NCI-H69 (cell line): ENCODE data around the gene GAPVD1.
A peak's percentile ranks its signal among the peaks of the same experiment; 100 is the strongest.

Source experiments
- DNase-seq: peaks from one replicate; lab custom pipeline; 2025; lab: John Stamatoyannopoulos, UW

Gene GAPVD1

GRCh38 chr9:125406810-125407087 is 145.1 kb downstream of the GAPVD1 start:
- DNase-seq, result no peak

DNA sequence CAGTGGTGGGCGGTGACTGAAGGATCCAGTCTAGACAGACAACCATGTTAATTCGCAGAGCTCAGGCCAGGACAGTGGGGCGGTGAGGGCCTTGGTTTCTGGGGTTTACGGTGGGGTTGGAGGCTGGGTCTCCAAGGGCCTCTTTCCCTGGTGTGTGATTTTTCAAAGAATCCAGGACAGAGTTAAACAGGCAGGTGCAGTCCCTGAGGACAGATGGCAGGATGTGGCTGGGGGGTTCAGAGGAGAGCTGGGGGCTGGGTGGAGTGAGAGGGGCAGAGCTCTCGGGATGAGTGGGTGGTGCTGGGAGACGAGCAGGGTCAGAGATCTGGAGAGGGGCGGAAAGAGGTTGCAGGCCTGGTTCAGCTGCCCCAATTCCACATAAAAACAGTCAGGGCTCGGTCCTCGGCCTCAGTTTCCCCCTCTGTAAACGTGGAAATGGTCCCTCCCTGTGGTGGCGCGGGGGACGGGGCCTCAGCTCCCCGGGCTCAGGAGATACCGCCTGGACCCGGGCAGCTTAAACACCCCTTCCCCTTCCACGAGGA is 145.9 kb downstream of the GAPVD1 start:
- DNase-seq, result peak; percentile 38

GRCh38 chr9:125407974-125408900 is 146.6 kb downstream of the GAPVD1 start:
- peak; percentile 90 for DNase-seq

GRCh38 chr9:125409217-125409636 is 147.6 kb downstream of the GAPVD1 start:
- peak; percentile 61 for DNase-seq

DNA sequence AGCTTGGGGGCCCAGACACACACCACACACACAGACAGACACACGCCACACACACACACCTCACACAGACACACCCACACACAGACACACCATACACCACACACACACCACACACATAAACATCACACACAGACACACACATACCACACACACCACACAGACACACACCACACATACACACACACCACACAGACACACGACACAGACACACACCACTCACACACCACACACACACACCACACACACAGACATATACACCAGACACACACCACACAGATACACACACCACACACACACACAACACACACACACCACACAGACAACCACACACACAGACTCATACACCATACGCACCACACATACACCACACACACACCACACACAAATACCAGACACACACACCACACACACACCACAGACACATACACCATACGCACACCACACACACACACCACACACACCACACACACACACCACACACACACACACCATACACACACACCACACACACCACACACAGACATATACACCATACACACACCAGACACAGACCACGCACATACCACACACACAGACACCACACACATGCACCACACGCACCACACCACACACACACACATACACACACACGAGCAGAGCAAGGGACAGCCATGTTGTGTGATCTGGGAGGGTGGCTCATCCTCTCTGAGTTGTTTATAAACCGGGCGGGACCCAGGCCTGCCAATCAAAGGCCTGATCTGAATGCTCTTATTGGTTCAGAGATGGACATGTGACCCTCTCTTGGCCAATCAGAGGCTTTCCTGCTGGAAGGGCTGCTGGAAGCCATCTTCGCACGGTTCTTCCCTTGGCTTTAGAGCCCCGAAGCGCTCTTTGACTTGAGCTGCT is 148.3 kb downstream of the GAPVD1 start:
- peak; percentile 95 for DNase-seq

- no peak for DNase-seq
These were observed 148.9 kb downstream of the GAPVD1 start for GRCh38 chr9:125410522-125410894.

DNA sequence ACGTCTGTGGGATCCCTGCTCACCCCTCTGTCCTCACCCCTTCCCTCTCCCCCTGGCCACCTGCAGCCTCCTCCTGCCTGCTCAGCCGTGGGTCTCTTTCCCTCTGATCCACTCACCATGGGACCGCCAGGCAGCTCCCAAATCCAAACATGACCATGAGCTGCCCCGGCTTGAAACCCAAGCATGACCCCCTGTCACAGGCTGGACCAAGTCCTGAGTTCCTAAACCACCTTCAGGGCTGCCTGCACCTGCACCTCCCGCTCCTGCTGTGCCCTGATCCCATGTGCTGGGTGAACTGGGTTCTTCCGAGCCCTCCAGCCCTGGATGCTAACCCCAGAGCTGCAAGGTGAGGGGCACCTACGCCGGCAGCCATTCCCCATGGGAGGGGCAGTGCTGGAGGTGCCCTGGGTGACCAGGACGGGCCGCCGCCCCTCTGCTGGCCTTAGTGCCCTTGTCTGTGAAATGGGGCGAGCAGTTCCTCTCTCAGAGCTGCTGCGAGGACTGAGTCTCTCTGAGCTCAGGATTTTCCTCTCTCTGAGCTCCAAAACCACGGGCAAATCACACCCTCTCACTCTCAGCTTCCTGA is 149.6 kb downstream of the GAPVD1 start:
- no peak for DNase-seq

- DNase-seq, result no peak
These were observed 150.5 kb downstream of the GAPVD1 start for GRCh38 chr9:125412166-125412565.

GRCh38 chr9:125413579-125413978 is 152.0 kb downstream of the GAPVD1 start:
- no peak for DNase-seq

DNA sequence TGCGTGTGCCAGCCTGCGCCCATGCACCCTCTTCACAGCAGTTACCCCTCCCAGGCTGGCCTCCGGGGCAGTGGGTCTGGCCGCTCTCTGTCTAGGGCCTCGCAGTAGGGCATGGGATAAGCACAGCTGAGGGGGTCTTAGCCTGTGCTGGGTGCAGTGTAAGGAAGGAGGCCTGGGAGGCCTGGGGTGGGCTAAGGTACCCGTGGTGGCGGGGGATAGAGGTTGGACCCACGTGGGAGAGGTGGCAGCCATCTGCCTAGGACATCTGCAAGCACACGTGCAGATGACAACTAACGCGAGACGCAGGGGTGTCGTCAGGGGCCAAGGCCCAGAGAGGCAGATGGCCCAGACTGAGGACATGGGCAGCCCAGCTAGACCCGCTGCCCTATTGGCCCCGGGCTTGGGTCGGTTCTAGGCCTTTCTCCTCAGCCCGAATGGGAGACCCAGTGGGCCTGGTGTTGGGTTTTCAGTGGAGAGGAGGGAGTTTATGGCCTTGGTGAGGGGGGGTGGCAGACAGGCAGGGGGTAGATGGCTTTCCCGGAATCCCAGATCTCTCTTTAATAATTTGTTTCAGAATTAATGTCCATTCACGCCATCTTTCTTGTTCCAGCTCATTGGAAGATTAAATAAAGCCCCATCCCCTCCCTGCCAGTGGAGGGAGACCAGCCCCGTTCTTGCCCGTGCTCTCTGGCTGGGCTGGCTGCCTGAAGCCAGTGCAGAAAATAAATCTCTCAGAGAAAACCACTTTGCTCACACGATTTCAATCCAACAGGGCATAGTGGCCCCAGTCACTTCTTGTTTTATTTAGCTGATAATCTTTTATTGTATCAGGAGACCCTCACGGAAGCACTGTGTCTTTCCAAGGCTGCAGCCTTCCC is 154.2 kb downstream of the GAPVD1 start:
- no peak for DNase-seq

- no peak for DNase-seq
These were observed 154.9 kb downstream of the GAPVD1 start for GRCh38 chr9:125416517-125416916.
